Neural progenitor cell (in vitro differentiated cells): ENCODE measurements around the gene NHLRC4. TPM values are rescaled to one million over a fixed set of nuclear protein-coding genes. Genes with fewer than 3 reads are reported as not detected.

Experiments
- DNase-seq: peaks from one replicate; pipeline ENCODE4 v3.0.0-alpha.2; 2016; ENCODE audit warnings: low spot score
- H2AFZ ChIP-seq: fragments of 200-600 bp; sonication (generic); replicated peaks from 2 replicates; pipeline ENCODE4 v1.6.1; 2016; ENCODE audit warnings: antibody characterized with exemption
- H3F3A ChIP-seq: fragments of 200-600 bp; sonication (generic); 2 replicates; pipeline ENCODE4 v1.6.1; 2016; ENCODE audit warnings: antibody characterized with exemption, low read depth
- H3K27ac ChIP-seq: fragments of 200-600 bp; sonication (generic); 2 replicates; pipeline ENCODE4 v1.5.1; 2016; ENCODE audit warnings: mild to moderate bottlenecking
- H3K27me3 ChIP-seq: fragments of 200-600 bp; sonication (generic); 2 replicates; pipeline ENCODE4 v1.6.1; 2016; ENCODE audit warnings: mild to moderate bottlenecking, moderate library complexity
- H3K36me3 ChIP-seq: fragments of 200-600 bp; sonication (generic); 2 replicates; pipeline ENCODE4 v1.5.1; 2016
- H3K4me1 ChIP-seq: fragments of 200-600 bp; sonication (generic); 2 replicates; pipeline ENCODE4 v1.6.1; 2016; ENCODE audit warnings: mixed run types
- H3K4me2 ChIP-seq: fragments of 200-600 bp; sonication (generic); 2 replicates; pipeline ENCODE4 v1.6.1; 2016
- H3K4me3 ChIP-seq: fragments of 200-600 bp; sonication (generic); 2 replicates; pipeline ENCODE4 v1.5.1; 2016
- H3K79me2 ChIP-seq: fragments of 200-600 bp; sonication (generic); 2 replicates; pipeline ENCODE4 v1.6.1; 2016; ENCODE audit warnings: low read depth
- H3K9ac ChIP-seq: fragments of 200-600 bp; sonication (generic); 2 replicates; pipeline ENCODE4 v1.6.1; 2016
- H3K9me3 ChIP-seq: fragments of 200-600 bp; sonication (generic); 2 replicates; pipeline ENCODE4 v1.5.1; 2016; ENCODE audit warnings: low read depth
- H4K20me1 ChIP-seq: fragments of 200-600 bp; sonication (generic); 2 replicates; pipeline ENCODE4 v1.6.1; 2016; ENCODE audit warnings: low read depth
- H3K27ac Mint-ChIP-seq: 3 replicates; pipeline ENCODE4 v1.8.0; 2021; ENCODE audit warnings: mixed read lengths
- H3K27me3 Mint-ChIP-seq: 2 replicates; pipeline ENCODE4 v1.8.0; 2022; ENCODE audit warnings: low read depth, mild to moderate bottlenecking, inconsistent platforms, moderate library complexity, mixed read lengths; ENCODE audit not compliant: insufficient read depth
- H3K36me3 Mint-ChIP-seq: 3 replicates; pipeline ENCODE4 v1.8.0; 2021; ENCODE audit warnings: mixed read lengths
- H3K4me1 Mint-ChIP-seq: 3 replicates; pipeline ENCODE4 v1.8.0; 2021; ENCODE audit warnings: mixed read lengths
- H3K4me3 Mint-ChIP-seq: 3 replicates; pipeline ENCODE4 v1.8.0; 2021; ENCODE audit warnings: mild to moderate bottlenecking, moderate library complexity, mixed read lengths
- H3K9me3 Mint-ChIP-seq: 3 replicates; pipeline ENCODE4 v1.8.0; 2020; ENCODE audit warnings: mixed read lengths
- CTCF ChIP-seq: fragments of 200-600 bp; sonication (generic); IDR thresholded peaks from 2 replicates; pipeline ENCODE4 v1.5.1; 2017; ENCODE audit warnings: antibody characterized with exemption, mild to moderate bottlenecking
- EZH2 ChIP-seq: fragments of 200-600 bp; sonication (generic); IDR thresholded peaks from 2 replicates; pipeline ENCODE4 v1.6.1; 2017; ENCODE audit warnings: antibody characterized with exemption, mild to moderate bottlenecking, moderate library complexity
- EZH2phosphoT487 ChIP-seq: fragments of 200-600 bp; sonication (generic); IDR thresholded peaks from 2 replicates; pipeline ENCODE4 v1.6.1; 2017; ENCODE audit warnings: antibody characterized with exemption
- total RNA-seq: library from RNA; depleted of rRNA; stranded (reverse); fragments of >200 nt; gene quantifications from 2 replicates; pipeline ENCODE4 v1.2.3, GENCODE V29; 2015; ENCODE audit warnings: low replicate concordance

The NHLRC4 gene
- 0.28 TPM in 1 of 2 replicates, not detected in the other for total RNA-seq

- Mint-ChIP-seq H3K36me3 (no peaks in the 10 kb centered on the region), H3K4me1 (peaks cover 38% of the 10 kb centered on the region), H3K27ac (no peak within 1 kb of the TSS), H3K4me3 (peak within 1 kb of the TSS; percentile 55), H3K27me3 (peaks cover 12% of the 10 kb centered on the region), H3K9me3 (peaks cover 2% of the 10 kb centered on the region)
- H4K20me1 ChIP-seq, result peaks cover 10% of the 10 kb centered on the region
- no peak within 1 kb of the TSS for H3K4me3 ChIP-seq
- peaks cover 13% of the 10 kb centered on the region for H3K4me1 ChIP-seq
- H3K79me2 ChIP-seq, result peaks cover 9% of the 10 kb centered on the region
- no peak within 1 kb of the TSS for H3K4me2 ChIP-seq
- no peak within 1 kb of the TSS for H2AFZ ChIP-seq
- no peaks in the 10 kb centered on the region for H3K36me3 ChIP-seq
- TF ChIP-seq EZH2phosphoT487 (no peak), CTCF (no peak)
- peaks cover 8% of the 10 kb centered on the region for H3F3A ChIP-seq
- H3K27me3 ChIP-seq, result peaks cover 24% of the 10 kb centered on the region
- no peaks in the 10 kb centered on the region for H3K9me3 ChIP-seq
- DNase-seq, result peak; percentile 48
- H3K27ac ChIP-seq, result no peak within 1 kb of the TSS
- no peak within 1 kb of the TSS for H3K9ac ChIP-seq
Observed at GRCh38 chr16:566475-567372, at the start of gene NHLRC4. TSS of gene NHLRC4 (plus strand) at chr16:567005. CDS start at chr16:568048, 1,043 bp downstream.

DNA sequence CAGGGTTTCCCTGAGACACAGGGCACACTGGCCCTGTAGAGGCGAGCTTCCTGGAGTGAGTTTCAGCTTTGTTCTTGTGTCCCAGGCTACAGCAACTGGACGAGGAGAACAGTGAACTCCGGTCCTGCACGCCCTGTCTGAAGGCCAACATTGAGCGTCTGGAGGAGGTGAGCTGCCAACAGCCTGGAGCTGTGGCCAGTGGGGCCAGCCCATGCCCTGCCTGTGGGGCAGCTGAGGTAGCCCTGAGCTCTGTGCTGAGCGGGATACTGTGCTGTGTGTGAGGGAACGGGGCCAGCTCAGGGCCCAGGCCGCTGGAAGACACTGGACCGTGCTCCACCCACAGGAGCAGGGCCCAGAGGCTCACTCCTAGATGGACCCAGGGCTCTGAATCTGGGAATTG is 47.9 kb upstream of the NHLRC4 start:
- no peaks in the 10 kb centered on the region for H3K4me1 ChIP-seq
- Mint-ChIP-seq H3K9me3 (no peaks in the 10 kb centered on the region), H3K4me3 (no peak overlapping the region), H3K27ac (no peak overlapping the region), H3K4me1 (no peaks in the 10 kb centered on the region), H3K36me3 (peaks cover 7% of the 10 kb centered on the region), H3K27me3 (no peaks in the 10 kb centered on the region)
- H3F3A ChIP-seq, result peaks cover 7% of the 10 kb centered on the region
- H3K27me3 ChIP-seq, result no peaks in the 10 kb centered on the region
- no peak overlapping the region for H3K27ac ChIP-seq
- TF ChIP-seq CTCF (no peak), EZH2phosphoT487 (no peak)
- no peak overlapping the region for H3K4me2 ChIP-seq
- H3K4me3 ChIP-seq, result no peak overlapping the region
- no peak overlapping the region for H3K9ac ChIP-seq
- H2AFZ ChIP-seq, result no peak overlapping the region
- H3K9me3 ChIP-seq, result no peaks in the 10 kb centered on the region
- no peaks in the 10 kb centered on the region for H3K79me2 ChIP-seq
- H3K36me3 ChIP-seq, result no peaks in the 10 kb centered on the region
- no peak for DNase-seq
- H4K20me1 ChIP-seq, result peaks cover 5% of the 10 kb centered on the region

DNA sequence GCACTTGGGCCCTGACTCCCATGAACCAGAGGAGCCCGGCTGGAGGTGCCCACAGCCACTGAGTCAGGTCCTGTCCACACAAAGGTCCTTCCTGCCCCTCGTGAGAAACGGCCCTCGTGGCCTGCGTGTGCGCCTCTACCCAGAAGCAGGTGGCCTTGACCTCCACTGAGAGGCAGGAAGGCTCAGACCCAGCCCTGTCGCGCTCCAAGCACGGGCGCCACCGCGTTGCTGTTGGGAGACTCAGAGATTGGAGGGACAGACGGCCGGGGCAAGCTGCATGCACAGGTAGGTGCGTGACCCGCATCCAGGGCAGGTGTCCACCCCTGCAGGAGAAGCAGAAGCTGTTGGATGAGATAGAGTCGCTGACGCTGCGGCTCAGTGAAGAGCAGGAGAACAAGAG is 47.4 kb upstream of the NHLRC4 start:
- H3K4me1 ChIP-seq, result no peaks in the 10 kb centered on the region
- no peaks in the 10 kb centered on the region for H3K9me3 ChIP-seq
- H3K9ac ChIP-seq, result no peak overlapping the region
- H4K20me1 ChIP-seq, result peaks cover 11% of the 10 kb centered on the region
- TF ChIP-seq EZH2, result no peak
- TF ChIP-seq EZH2phosphoT487, result no peak
- no peak for TF ChIP-seq CTCF
- H2AFZ ChIP-seq, result no peak overlapping the region
- Mint-ChIP-seq H3K9me3 (no peaks in the 10 kb centered on the region), H3K27ac (no peak overlapping the region), H3K36me3 (peaks cover 7% of the 10 kb centered on the region), H3K4me1 (no peaks in the 10 kb centered on the region), H3K4me3 (no peak overlapping the region), H3K27me3 (no peaks in the 10 kb centered on the region)
- DNase-seq, result no peak
- no peaks in the 10 kb centered on the region for H3K27me3 ChIP-seq
- no peaks in the 10 kb centered on the region for H3K79me2 ChIP-seq
- no peaks in the 10 kb centered on the region for H3K36me3 ChIP-seq
- no peak overlapping the region for H3K27ac ChIP-seq
- no peak overlapping the region for H3K4me2 ChIP-seq
- no peak overlapping the region for H3K4me3 ChIP-seq
- peaks cover 7% of the 10 kb centered on the region for H3F3A ChIP-seq
